H9 (cell line): ENCODE measurements around the gene OSTC. TPM values are rescaled to one million over a fixed set of nuclear protein-coding genes. Genes with fewer than 3 reads are reported as not detected.

ENCODE experiments used
- DNase-seq: peaks from one replicate; pipeline ENCODE4 v3.0.0-alpha.2; 2017
- H2AFZ ChIP-seq: one replicate; pipeline ENCODE4 v1.6.1; 2013; ENCODE audit warnings: mild to moderate bottlenecking, low read length, control low read depth, moderate library complexity
- H2AK5ac ChIP-seq: 2 replicates; pipeline ENCODE4 v1.6.1; 2013; ENCODE audit warnings: low read length, control low read depth, mixed read lengths; ENCODE audit not compliant: insufficient read length
- H2BK120ac ChIP-seq: one replicate; pipeline ENCODE4 v1.6.1; 2013; ENCODE audit warnings: low read depth, mild to moderate bottlenecking, low read length, control low read depth, inconsistent platforms; ENCODE audit not compliant: poor library complexity, severe bottlenecking
- H2BK12ac ChIP-seq: 2 replicates; pipeline ENCODE4 v1.6.1; 2013; ENCODE audit warnings: low read length, control low read depth, mixed read lengths, low read depth; ENCODE audit not compliant: insufficient read length
- H2BK15ac ChIP-seq: 2 replicates; pipeline ENCODE4 v1.6.1; 2013; ENCODE audit warnings: low read depth, low read length, control low read depth
- H2BK20ac ChIP-seq: one replicate; pipeline ENCODE4 v1.6.1; 2013; ENCODE audit warnings: low read depth, mild to moderate bottlenecking, low read length, control low read depth, inconsistent platforms; ENCODE audit not compliant: poor library complexity, severe bottlenecking
- H2BK5ac ChIP-seq: 2 replicates; pipeline ENCODE4 v1.6.1; 2013; ENCODE audit warnings: low read length, control low read depth, mixed read lengths; ENCODE audit not compliant: insufficient read length
- H3K14ac ChIP-seq: 2 replicates; pipeline ENCODE4 v1.6.1; 2013; ENCODE audit warnings: low read length, control low read depth; ENCODE audit not compliant: insufficient read depth
- H3K18ac ChIP-seq: 2 replicates; pipeline ENCODE4 v1.6.1; 2013; ENCODE audit warnings: low read depth, mild to moderate bottlenecking, mixed read lengths, low read length, control low read depth; ENCODE audit not compliant: insufficient read length
- H3K23ac ChIP-seq: 2 replicates; pipeline ENCODE4 v1.6.1; 2013; ENCODE audit warnings: low read length, control low read depth, mixed read lengths, low read depth; ENCODE audit not compliant: insufficient read length
- H3K23me2 ChIP-seq: 2 replicates; pipeline ENCODE4 v1.6.1; 2013; ENCODE audit warnings: low read depth, mild to moderate bottlenecking, mixed read lengths, low read length, control low read depth; ENCODE audit not compliant: insufficient read length, poor library complexity, severe bottlenecking
- H3K27ac ChIP-seq: 2 replicates; pipeline ENCODE4 v1.5.1; 2013; ENCODE audit warnings: low read length, control low read depth, mixed read lengths, low read depth; ENCODE audit not compliant: insufficient read length
- H3K27me3 ChIP-seq: 2 replicates; pipeline ENCODE4 v1.6.1; 2013; ENCODE audit warnings: low read length, control low read depth, inconsistent platforms; ENCODE audit not compliant: insufficient read depth
- H3K4ac ChIP-seq: 2 replicates; pipeline ENCODE4 v1.6.1; 2013; ENCODE audit warnings: low read depth, mild to moderate bottlenecking, control low read depth, inconsistent platforms, low read length, moderate library complexity
- H3K4me1 ChIP-seq: 2 replicates; pipeline ENCODE4 v1.6.1; 2013; ENCODE audit warnings: low read length, control low read depth, inconsistent platforms; ENCODE audit not compliant: insufficient read depth
- H3K4me2 ChIP-seq: 2 replicates; pipeline ENCODE4 v1.6.1; 2013; ENCODE audit warnings: low read length, control low read depth, mixed read lengths; ENCODE audit not compliant: insufficient read length, insufficient read depth
- H3K56ac ChIP-seq: 2 replicates; pipeline ENCODE4 v1.6.1; 2013; ENCODE audit warnings: low read depth, mild to moderate bottlenecking, mixed read lengths, low read length, control low read depth; ENCODE audit not compliant: insufficient read length
- H3K79me1 ChIP-seq: 2 replicates; pipeline ENCODE4 v1.6.1; 2013; ENCODE audit warnings: low read depth, mild to moderate bottlenecking, moderate library complexity, low read length, control low read depth, inconsistent platforms; ENCODE audit not compliant: insufficient read depth, poor library complexity, severe bottlenecking
- H3K79me2 ChIP-seq: 2 replicates; pipeline ENCODE4 v1.6.1; 2013; ENCODE audit warnings: low read length, control low read depth, inconsistent platforms; ENCODE audit not compliant: insufficient read depth
- H3K9ac ChIP-seq: 2 replicates; pipeline ENCODE4 v1.6.1; 2013; ENCODE audit warnings: low read length, control low read depth, mixed read lengths; ENCODE audit not compliant: insufficient read length; ENCODE audit errors: extremely low read depth
- H3K9me3 ChIP-seq: one replicate; pipeline ENCODE4 v1.6.1; 2013; ENCODE audit warnings: low read depth, low read length, inconsistent platforms; ENCODE audit not compliant: control insufficient read depth
- H3T11ph ChIP-seq: one replicate; pipeline ENCODE4 v1.6.1; 2013; ENCODE audit warnings: mild to moderate bottlenecking, low read length, control low read depth, inconsistent platforms
- H4K20me1 ChIP-seq: one replicate; pipeline ENCODE4 v1.6.1; 2013; ENCODE audit not compliant: control insufficient read depth, insufficient read length, insufficient read depth
- H4K5ac ChIP-seq: 2 replicates; pipeline ENCODE4 v1.6.1; 2013; ENCODE audit warnings: low read depth, mild to moderate bottlenecking, mixed read lengths, low read length, control low read depth; ENCODE audit not compliant: insufficient read length
- H4K8ac ChIP-seq: replicated peaks from 2 replicates; pipeline ENCODE4 v1.6.1; 2013; ENCODE audit warnings: low read length, control low read depth, mixed read lengths, low read depth; ENCODE audit not compliant: insufficient read length
- H4K91ac ChIP-seq: 2 replicates; pipeline ENCODE4 v1.6.1; 2013; ENCODE audit warnings: low read depth, mild to moderate bottlenecking, moderate library complexity, mixed read lengths, low read length, control low read depth; ENCODE audit not compliant: insufficient read length
- H3K27ac Mint-ChIP-seq, 3 experiments: 2 replicates in 2 of 3; 3 replicates in 1 of 3; pipeline ENCODE4 v1.8.0; 2020 to 2021; ENCODE audit warnings: mixed read lengths in 3 of 3, mild to moderate bottlenecking in 1 of 3, moderate library complexity in 1 of 3
- H3K27me3 Mint-ChIP-seq: 2 replicates; pipeline ENCODE4 v1.8.0; 2021; ENCODE audit warnings: low read depth, mild to moderate bottlenecking, moderate library complexity, mixed read lengths
- H3K36me3 Mint-ChIP-seq, 3 experiments: 2 replicates in 2 of 3; 3 replicates in 1 of 3; pipeline ENCODE4 v1.8.0; 2020 to 2021; ENCODE audit warnings: low read depth in 3 of 3, mixed read lengths in 3 of 3; ENCODE audit not compliant: insufficient read depth in 1 of 3
- H3K4me1 Mint-ChIP-seq, 2 experiments: 2 replicates each; pipeline ENCODE4 v1.8.0; 2020; ENCODE audit warnings: mixed read lengths in 2 of 2
- H3K4me3 Mint-ChIP-seq, 2 experiments: 2 replicates in 1 of 2; 3 replicates in 1 of 2; pipeline ENCODE4 v1.8.0; 2020 to 2021; ENCODE audit warnings: mild to moderate bottlenecking in 2 of 2, mixed read lengths in 2 of 2, moderate library complexity in 1 of 2
- H3K9me3 Mint-ChIP-seq, 2 experiments: 2 replicates in 1 of 2; 3 replicates in 1 of 2; pipeline ENCODE4 v1.8.0; 2020; ENCODE audit warnings: mild to moderate bottlenecking in 2 of 2, mixed read lengths in 2 of 2, moderate library complexity in 1 of 2
- WGBS: extraction: QIAGEN DNeasy Blood & Tissue Kit; methylation state at CpG from one replicate; pipeline ENCODE4 v1.1.7; 2013; ENCODE audit warnings: missing lambda C conversion rate, low lambda C conversion rate, mixed read lengths; ENCODE audit not compliant: insufficient read length; ENCODE audit errors: extremely low coverage; 5-methylcytosine and 5-hydroxymethylcytosine counted together
- total RNA-seq: library from RNA; stranded (reverse); gene quantifications from 2 replicates; pipeline ENCODE4 v1.2.1, GENCODE V29; 2021
- TF ChIP-seq, protein P1 (sequence below): fragments of 200-600 bp; sonication (generic); conservative IDR thresholded peaks from 3 replicates; pipeline ENCODE4 v1.8.0; 2021; ENCODE audit warnings: antibody characterized with exemption, mild to moderate bottlenecking

Gene OSTC
- total RNA-seq, 1 experiment from 2014 or later, result 130 TPM

DNA sequence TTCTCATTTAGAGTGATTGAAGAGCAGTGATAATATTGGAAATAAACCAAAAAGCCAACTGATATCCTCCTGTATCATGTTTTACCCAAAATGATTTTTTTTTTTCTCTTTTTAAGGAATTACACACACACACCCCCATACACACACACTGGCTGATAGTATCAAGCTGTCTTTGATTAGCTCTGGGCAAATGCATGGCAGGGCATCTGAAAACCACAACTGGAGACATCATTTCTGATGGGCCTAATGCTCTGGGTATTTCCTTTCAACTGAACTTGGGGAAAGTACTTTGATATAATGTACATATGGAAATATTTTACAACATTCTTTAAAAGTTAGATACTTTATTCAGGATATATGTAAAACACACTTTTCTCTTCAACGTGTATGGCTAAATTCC, 14.2 kb upstream of the OSTC start:
- Histone ChIP-seq H2BK15ac (no peak overlapping the region), H3K56ac (no peak overlapping the region), H3K23me2 (no peaks in the 10 kb centered on the region), H3K9ac (no peak overlapping the region), H4K20me1 (no peaks in the 10 kb centered on the region), H2BK20ac (no peak overlapping the region), H3K4me1 (no peaks in the 10 kb centered on the region), H2AFZ (no peak overlapping the region), H3K23ac (no peak overlapping the region), H4K5ac (no peak overlapping the region), H3K9me3 (no peaks in the 10 kb centered on the region), H4K91ac (no peak overlapping the region), H2AK5ac (no peak overlapping the region), H4K8ac (no peak overlapping the region), H2BK12ac (no peak overlapping the region), H3T11ph (no peak overlapping the region), H3K4me2 (no peak overlapping the region), H3K27me3 (no peaks in the 10 kb centered on the region), H3K4ac (no peak overlapping the region), H3K27ac (no peak overlapping the region), H3K18ac (no peak overlapping the region), H2BK120ac (no peak overlapping the region), H3K14ac (no peak overlapping the region), H2BK5ac (no peak overlapping the region), H3K79me2 (no peaks in the 10 kb centered on the region), H3K79me1 (no peaks in the 10 kb centered on the region)
- peaks cover 10 to 33% (median 22%) of the 10 kb centered on the region in 3 experiments; a peak in 6 of 7 replicates for H3K36me3 Mint-ChIP-seq
- TF ChIP-seq, protein P1, sequence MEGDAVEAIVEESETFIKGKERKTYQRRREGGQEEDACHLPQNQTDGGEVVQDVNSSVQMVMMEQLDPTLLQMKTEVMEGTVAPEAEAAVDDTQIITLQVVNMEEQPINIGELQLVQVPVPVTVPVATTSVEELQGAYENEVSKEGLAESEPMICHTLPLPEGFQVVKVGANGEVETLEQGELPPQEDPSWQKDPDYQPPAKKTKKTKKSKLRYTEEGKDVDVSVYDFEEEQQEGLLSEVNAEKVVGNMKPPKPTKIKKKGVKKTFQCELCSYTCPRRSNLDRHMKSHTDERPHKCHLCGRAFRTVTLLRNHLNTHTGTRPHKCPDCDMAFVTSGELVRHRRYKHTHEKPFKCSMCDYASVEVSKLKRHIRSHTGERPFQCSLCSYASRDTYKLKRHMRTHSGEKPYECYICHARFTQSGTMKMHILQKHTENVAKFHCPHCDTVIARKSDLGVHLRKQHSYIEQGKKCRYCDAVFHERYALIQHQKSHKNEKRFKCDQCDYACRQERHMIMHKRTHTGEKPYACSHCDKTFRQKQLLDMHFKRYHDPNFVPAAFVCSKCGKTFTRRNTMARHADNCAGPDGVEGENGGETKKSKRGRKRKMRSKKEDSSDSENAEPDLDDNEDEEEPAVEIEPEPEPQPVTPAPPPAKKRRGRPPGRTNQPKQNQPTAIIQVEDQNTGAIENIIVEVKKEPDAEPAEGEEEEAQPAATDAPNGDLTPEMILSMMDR, result no peak
- no peaks in the 10 kb centered on the region for H3K9me3 Mint-ChIP-seq
- H3K4me3 Mint-ChIP-seq, result no peak overlapping the region
- no peaks in the 10 kb centered on the region; the same call in 1 of the 2 replicates for H3K27me3 Mint-ChIP-seq
- no peaks in the 10 kb centered on the region for H3K4me1 Mint-ChIP-seq
- no peak for DNase-seq
- no peak overlapping the region for H3K27ac Mint-ChIP-seq
- no CpG with 5 or more reads among the region's 1 CpG for WGBS
